ENCODE data around the gene METTL24. TPM values are rescaled to one million over a fixed set of nuclear protein-coding genes. Genes with fewer than 3 reads are reported as not detected.

The METTL24 gene
- total and polyA plus RNA-seq, 2 of the 8 experiments (the other 6 are each of a cell fraction or from before 2014, with no cell fraction given): 0.30 to 0.39 TPM

DNA sequence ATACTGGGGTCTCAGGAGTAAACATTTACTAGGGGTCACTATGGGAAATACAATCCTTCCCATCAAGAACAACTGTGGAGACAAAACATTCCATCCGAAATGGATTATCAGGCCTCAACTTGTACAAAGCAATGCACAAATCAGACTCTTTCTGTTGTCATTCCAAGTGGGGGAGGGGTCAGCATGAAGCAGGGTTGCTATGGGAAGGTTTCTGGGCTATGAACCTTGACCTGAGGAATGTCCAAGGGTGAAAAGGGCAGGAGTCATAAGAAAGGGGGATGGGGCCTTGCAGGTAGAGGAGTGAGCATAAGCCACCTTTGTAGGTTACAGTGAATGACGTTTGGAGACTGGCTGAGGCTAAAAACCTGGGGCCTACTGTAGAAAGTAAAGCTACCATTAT is 3.1 kb downstream of the METTL24 start:
- Histone ChIP-seq H3K4ac (replicated peaks; ENCODE audit: insufficient read length, low read depth, low read length) (no peak overlapping the region), H4K5ac (ENCODE audit: insufficient read length, low read depth, low read length) (no peak overlapping the region), H3K9ac (replicated peaks in 1 of 4; ENCODE audit: extremely low read depth in 1 of 4, low read depth in 3 of 4, low read length in 3 of 4) (no peak overlapping the region), H4K91ac (replicated peaks; ENCODE audit: insufficient read length, low read length) (no peak overlapping the region), H3K56ac (replicated peaks; ENCODE audit: insufficient read length, low read depth, low read length) (no peak overlapping the region), H2BK12ac (ENCODE audit: low read depth, low read length) (peak overlapping the region; percentile 93), H4K8ac (ENCODE audit: extremely low read depth, insufficient read depth, low read length) (no peak overlapping the region), H3K79me1 (ENCODE audit: low read depth, low read length) (no peaks in the 10 kb centered on the region), H3K79me2 (ENCODE audit: control insufficient read depth in 1 of 2, insufficient read depth in 2 of 2, low read length in 2 of 2) (no peaks in the 10 kb centered on the region), H2AFZ (ENCODE audit: low read length) (no peak overlapping the region), H4K20me1 (replicated peaks in 1 of 2; ENCODE audit: control insufficient read depth in 1 of 2, insufficient read depth in 2 of 2, low read length in 2 of 2) (no peaks in the 10 kb centered on the region), H3K23ac (ENCODE audit: insufficient read length) (no peak overlapping the region), H3K18ac (ENCODE audit: extremely low read depth, low read length) (peak overlapping the region; percentile 24; the same call in 1 of the 2 replicates), H2BK15ac (ENCODE audit: low read length) (peak overlapping the region; percentile 31; the same call in 1 of the 2 replicates), H3K4me1 (replicated peaks in 1 of 4; ENCODE audit: control insufficient read depth in 3 of 4, insufficient read depth in 4 of 4, low read length in 3 of 4) (peaks cover 13 to 27% (median 23%) of the 10 kb centered on the region in 4 experiments), H3K4me3 (ENCODE audit: extremely low read depth in 1 of 4, insufficient read depth in 2 of 4, low read depth in 3 of 4, low read length in 4 of 4) (no peak overlapping the region; a peak in 1 of 8 replicates), H2BK120ac (replicated peaks; ENCODE audit: low read depth, low read length) (no peak overlapping the region), H3K4me2 (ENCODE audit: insufficient read depth in 1 of 2, low read depth in 2 of 2, low read length in 2 of 2) (peak overlapping the region in 1 of 2 experiments; percentile 3; a peak in 1 of 4 replicates), H3K27me3 (replicated peaks in 1 of 4; ENCODE audit: control insufficient read depth in 3 of 4, extremely low read depth in 1 of 4, insufficient read depth in 3 of 4, low read length in 3 of 4) (peaks cover 8 to 24% (median 18%) of the 10 kb centered on the region in 4 experiments), H3K27ac (ENCODE audit: low read depth, low read length) (no peak overlapping the region), H2BK5ac (ENCODE audit: low read depth, low read length) (no peak overlapping the region), H3K23me2 (ENCODE audit: low read depth, low read length) (peaks cover 4% of the 10 kb centered on the region; the same call in 1 of the 2 replicates), H2AK5ac (ENCODE audit: low read depth, low read length) (no peak overlapping the region), H2BK20ac (ENCODE audit: low read length) (0 out of 2 replicates have a peak overlapping the region, but pooled peaks have one; percentile 21), H3K36me3 (ENCODE audit: control insufficient read depth in 2 of 4, insufficient read depth in 4 of 4, low read length in 3 of 4) (no peaks in the 10 kb centered on the region), H3K9me3 (ENCODE audit: insufficient read depth in 2 of 2, low read depth in 1 of 2, low read length in 1 of 2) (no peaks in the 10 kb centered on the region), H3K14ac (ENCODE audit: insufficient read length) (no peak overlapping the region)
- ChIA-PET CTCF (ENCODE audit: partially characterized antibody) (interaction anchor here (1.1 to 3.4 kb wide), 4 partner anchors 12 to 37 kb away, joined by 3 to 18 read pairs (median 6); no protein-coding TSS in a partner anchor), POLR2A (ENCODE audit: partially characterized antibody) (interaction anchor here (1.0 kb wide), 1 partner anchor 175 kb away, joined by 3 read pairs; the partner anchor contains the start of gene CDC40)
- peak; percentile 34; the same call in 1 of the 2 replicates for TF ChIP-seq RBBP5 (IDR thresholded peaks at IDR 0.05; ENCODE audit: borderline replicate concordance, low read depth, low read length)
- TF ChIP-seq TEAD4 (IDR thresholded peaks at IDR 0.05; ENCODE audit: low read depth, low read length): peak; percentile 52; the same call in 1 of the 2 replicates
- TF ChIP-seq RNF2 (IDR thresholded peaks at IDR 0.05; ENCODE audit: borderline replicate concordance, low read depth, low read length, missing control alignments, poor library complexity, severe bottlenecking): no peak
- TF ChIP-seq RAD21 (IDR thresholded peaks at IDR 0.05 in 1 of 2, conservative IDR thresholded peaks at IDR 0.05 in 1 of 2; ENCODE audit: low read depth in 2 of 2, low read length in 2 of 2): no peak
- peak; percentile 51; the same call in 1 of the 2 replicates for TF ChIP-seq SP1 (IDR thresholded peaks at IDR 0.05; ENCODE audit: low read depth, low read length)
- no peak for TF ChIP-seq CREB1 (IDR thresholded peaks at IDR 0.05)
- TF ChIP-seq CHD2 (IDR thresholded peaks at IDR 0.05; ENCODE audit: low read length): 0 out of 2 replicates have a peak, but pooled peaks have one; percentile 37
- TF ChIP-seq RXRA (IDR thresholded peaks at IDR 0.05; ENCODE audit: insufficient read depth, low read depth, low read length): peak; percentile 96
- FAIRE-seq: peak; percentile 52
- WGBS, 2 experiments (ENCODE audit: extremely low coverage in 1 of 2, insufficient coverage in 1 of 2, insufficient read length in 1 of 2, insufficient replicate concordance in 2 of 2, low coverage in 1 of 2, low lambda C conversion rate in 2 of 2, missing lambda C conversion rate in 1 of 2): 83% methylated on average over 2 of the region's 2 CpGs; no CpG with 5 or more reads in 1 of the 2 experiments
- no peak for DNase-seq (ENCODE audit: low read depth in 1 of 2, low spot score in 2 of 2)
